MCF 10A (cell line): ENCODE data around the gene NCOA5. TPM values are rescaled to one million over a fixed set of nuclear protein-coding genes. Genes with fewer than 3 reads are reported as not detected.

Experiments
- BruUV-seq: library from RNA; stranded (reverse); fragments of 400-500 nt; replicated peaks from 2 replicates; lab custom pipeline; 2021; lab: Mats Ljungman, UMichigan
- CTCF ChIA-PET: fragments of 300-600 bp; sonication (Branson Sonifier 250); formaldehyde crosslinking; extraction: SDS; loops from one replicate; lab custom pipeline; 2021; ENCODE audit warnings: antibody characterized with exemption, inconsistent platforms; lab: Yijun Ruan, JAX
- POLR2A ChIA-PET: fragments of 300-600, 350-650 bp; sonication (Branson Sonifier 250); formaldehyde crosslinking; extraction: SDS; loops from one replicate; lab custom pipeline; 2020; ENCODE audit warnings: antibody characterized with exemption, inconsistent platforms; lab: Yijun Ruan, JAX
- DNase-seq: peaks from one replicate; pipeline ENCODE4 v3.0.0-alpha.2; 2018; ENCODE audit not compliant: unreplicated experiment
- H3K27ac Mint-ChIP-seq: one replicate; pipeline ENCODE4 v1.8.0; 2022; ENCODE audit warnings: mild to moderate bottlenecking, low read depth, mixed read lengths; ENCODE audit not compliant: unreplicated experiment
- H3K27me3 Mint-ChIP-seq: one replicate; pipeline ENCODE4 v1.8.0; 2022; ENCODE audit warnings: mixed read lengths; ENCODE audit not compliant: insufficient read depth, unreplicated experiment
- H3K36me3 Mint-ChIP-seq: one replicate; pipeline ENCODE4 v1.8.0; 2022; ENCODE audit warnings: mild to moderate bottlenecking, moderate library complexity, mixed read lengths; ENCODE audit not compliant: insufficient read depth, unreplicated experiment
- H3K4me1 Mint-ChIP-seq: one replicate; pipeline ENCODE4 v1.8.0; 2022; ENCODE audit warnings: mixed read lengths; ENCODE audit not compliant: insufficient read depth, unreplicated experiment
- H3K4me3 Mint-ChIP-seq: one replicate; pipeline ENCODE4 v1.8.0; 2022; ENCODE audit warnings: mild to moderate bottlenecking, moderate library complexity, mixed read lengths; ENCODE audit not compliant: unreplicated experiment
- H3K9me3 Mint-ChIP-seq: one replicate; pipeline ENCODE4 v1.8.0; 2022; ENCODE audit warnings: mixed read lengths; ENCODE audit not compliant: unreplicated experiment
- CTCF ChIP-seq: fragments of 200-600 bp; IDR thresholded peaks from one replicate; pipeline ENCODE4 v1.8.0; 2022; ENCODE audit warnings: antibody characterized with exemption, mild to moderate bottlenecking; ENCODE audit not compliant: unreplicated experiment
- intact Hi-C: fragments of 100-400 bp; cut with micrococcal nuclease; formaldehyde crosslinking; loops from 2 replicates; pipeline ENCODE4 v1.14.1; 2022
- total RNA-seq: library from RNA; stranded (reverse); gene quantifications from 2 replicates; pipeline ENCODE4 v1.2.3, GENCODE V29; 2022

NCOA5 gene
- total RNA-seq, 1 experiment from 2014 or later = 26.0 TPM

GRCh38 chr20:46073443-46073842, 16.3 kb downstream of the NCOA5 start:
- H3K27me3 Mint-ChIP-seq = no peaks in the 10 kb centered on the region
- peak; percentile 47 for DNase-seq
- H3K4me1 Mint-ChIP-seq = peaks cover 8% of the 10 kb centered on the region
- no TSS peak for BruUV-seq
- intact Hi-C loops = no loop called here
- peak overlapping the region; percentile 9 for H3K27ac Mint-ChIP-seq
- no peaks in the 10 kb centered on the region for H3K9me3 Mint-ChIP-seq
- CTCF ChIA-PET = interaction anchor here (0.6 to 1.5 kb wide), 7 partner anchors 11 to 103 kb away, joined by 3 to 5 read pairs (median 4); no protein-coding TSS in a partner anchor
- no peak overlapping the region for H3K4me3 Mint-ChIP-seq
- peaks cover 24% of the 10 kb centered on the region for H3K36me3 Mint-ChIP-seq
- POLR2A ChIA-PET = interaction anchor here (0.7 to 1.6 kb wide), 4 partner anchors 12 to 66 kb away, joined by 3 to 4 read pairs (median 3); no protein-coding TSS in a partner anchor
- no peak for TF ChIP-seq CTCF

GRCh38 chr20:46073024-46073423, 16.7 kb downstream of the NCOA5 start:
- ChIA-PET CTCF (interaction anchor here (0.8 to 1.5 kb wide), 5 partner anchors 12 to 103 kb away, joined by 3 to 5 read pairs (median 4); no protein-coding TSS in a partner anchor), POLR2A (interaction anchor here (0.7 to 1.6 kb wide), 4 partner anchors 12 to 65 kb away, joined by 3 to 4 read pairs (median 3); no protein-coding TSS in a partner anchor)
- no peak overlapping the region for H3K4me3 Mint-ChIP-seq
- no TSS peak for BruUV-seq
- no peak overlapping the region for H3K27ac Mint-ChIP-seq
- DNase-seq = no peak
- H3K27me3 Mint-ChIP-seq = no peaks in the 10 kb centered on the region
- peaks cover 20% of the 10 kb centered on the region for H3K36me3 Mint-ChIP-seq
- H3K4me1 Mint-ChIP-seq = peaks cover 8% of the 10 kb centered on the region
- intact Hi-C loops = no loop called here
- no peaks in the 10 kb centered on the region for H3K9me3 Mint-ChIP-seq
- TF ChIP-seq CTCF = no peak

DNA sequence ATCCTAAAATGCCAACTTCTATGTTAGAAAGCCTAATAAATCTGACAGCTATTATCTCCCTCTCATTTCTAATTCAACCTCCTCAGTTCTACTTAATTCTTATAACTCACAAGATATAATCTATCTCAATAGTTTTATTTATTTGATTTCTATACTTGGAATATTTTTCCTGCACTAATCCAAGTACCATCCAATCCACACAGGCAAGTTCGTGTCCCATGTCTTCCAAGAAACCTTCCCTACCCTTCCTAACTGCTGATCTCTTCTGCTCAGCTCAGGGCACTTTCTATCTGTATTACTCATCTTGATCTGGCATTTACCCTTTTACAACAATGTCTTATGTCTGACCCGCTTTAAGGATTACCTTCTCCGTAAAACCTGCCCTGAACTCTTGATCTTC, 18.2 kb downstream of the NCOA5 start:
- Mint-ChIP-seq H3K27ac (no peak overlapping the region), H3K36me3 (peaks cover 15% of the 10 kb centered on the region), H3K9me3 (no peaks in the 10 kb centered on the region), H3K27me3 (no peaks in the 10 kb centered on the region), H3K4me1 (peaks cover 8% of the 10 kb centered on the region), H3K4me3 (no peak overlapping the region)
- no peak for TF ChIP-seq CTCF
- no TSS peak for BruUV-seq
- intact Hi-C loops = no loop called here
- CTCF ChIA-PET = interaction anchor here (0.5 kb wide), 1 partner anchor 30 kb away, joined by 4 read pairs; no protein-coding TSS in a partner anchor
- POLR2A ChIA-PET = interaction anchor here (0.6 to 1.8 kb wide), 4 partner anchors 9 to 342 kb away, joined by 3 to 5 read pairs (median 3); no protein-coding TSS in a partner anchor
- DNase-seq = no peak

- CTCF ChIA-PET = no interaction called here
Measured at GRCh38 chr20:46070215-46070900, 19.4 kb downstream of the NCOA5 start.

More at GRCh38 chr20:46070215-46070900, 19.4 kb downstream of the NCOA5 start:
- no peak for DNase-seq
- H3K4me1 Mint-ChIP-seq = peaks cover 8% of the 10 kb centered on the region
- no peak for TF ChIP-seq CTCF
- H3K9me3 Mint-ChIP-seq = no peaks in the 10 kb centered on the region
- POLR2A ChIA-PET = interaction anchor here (0.7 kb wide), 1 partner anchor 20 kb away, joined by 3 read pairs; no protein-coding TSS in a partner anchor
- H3K27me3 Mint-ChIP-seq = no peaks in the 10 kb centered on the region
- H3K4me3 Mint-ChIP-seq = no peak overlapping the region
- BruUV-seq = no TSS peak
- no peak overlapping the region for H3K27ac Mint-ChIP-seq
- peaks cover 15% of the 10 kb centered on the region for H3K36me3 Mint-ChIP-seq
- intact Hi-C loops = no loop called here
